A172 (cell line): ENCODE measurements around the gene CLOCK. TPM values are rescaled to one million over a fixed set of nuclear protein-coding genes. Genes with fewer than 3 reads are reported as not detected.

Source experiments
- DNase-seq: peaks from one replicate; pipeline ENCODE4 v3.0.0-alpha.2; 2015; ENCODE audit warnings: low spot score
- total RNA-seq: library from RNA; depleted of rRNA; stranded (reverse); fragments of >200 nt; shearing (Covaris generic); gene quantifications from 2 replicates; pipeline ENCODE4 v1.2.3, GENCODE V29; 2014; rRNA removed

The CLOCK gene
- total RNA-seq, 1 experiment from 2014 or later = 35.1 TPM

- DNase-seq = no peak
These were observed 164.2 kb downstream of the CLOCK start for GRCh38 chr4:55382488-55383003.

GRCh38 chr4:55381502-55381901 lies 165.2 kb downstream of the CLOCK start:
- no peak for DNase-seq

GRCh38 chr4:55380576-55380975 lies 166.1 kb downstream of the CLOCK start:
- DNase-seq = no peak

GRCh38 chr4:55378617-55379467 lies 167.9 kb downstream of the CLOCK start:
- DNase-seq = peak; percentile 46

Other genes starting within 250 kb of the CLOCK start
- gene SRD5A3, start 200.7 kb downstream of the CLOCK start, total RNA-seq = 8.4 and 18.4 TPM in 2 replicates
- gene TMEM165, start 151.0 kb downstream of the CLOCK start, total RNA-seq = 109 and 112 TPM in 2 replicates
- 2.9 TPM in 1 of 2 replicates, not detected in the other for gene PDCL2, start 45.3 kb upstream of the CLOCK start, total RNA-seq
- gene NMU, start 89.4 kb upstream of the CLOCK start, total RNA-seq = 38.9 and 55.0 TPM in 2 replicates